Bronchial epithelial cell (primary cell): Measurements from ENCODE around the gene ITGA5. TPM values are rescaled to one million over a fixed set of nuclear protein-coding genes. Genes with fewer than 3 reads are reported as not detected.

ENCODE experiments used
- DNase-seq: peaks from one replicate; pipeline ENCODE4 v3.0.0-alpha.2; 2010; ENCODE audit warnings: low read depth
- FAIRE-seq: peaks from 2 replicates; lab custom pipeline; 2011; peaks lifted over from hg19 to GRCh38; lab: Jason Lieb, UNC
- H3K27me3 ChIP-seq: 2 replicates; pipeline ENCODE4 v1.5.1; 2011; ENCODE audit warnings: low read length; ENCODE audit not compliant: control insufficient read depth, insufficient read depth
- H3K36me3 ChIP-seq: 2 replicates; pipeline ENCODE4 v1.5.1; 2011; ENCODE audit warnings: low read length; ENCODE audit not compliant: control insufficient read depth, insufficient read depth
- H3K4me3 ChIP-seq: 2 replicates; pipeline ENCODE4 v1.5.1; 2011; ENCODE audit warnings: mild to moderate bottlenecking, low read depth, low read length, control low read depth
- total RNA-seq: library from RNA; depleted of rRNA; stranded (reverse); fragments of >200 nt; gene quantifications from 2 replicates; pipeline ENCODE4 v1.2.1, GENCODE V29; 2014
- TF ChIP-seq, protein P1 (sequence below): IDR thresholded peaks from 2 replicates; pipeline ENCODE4 v1.5.1; 2011; ENCODE audit warnings: mild to moderate bottlenecking, moderate library complexity, low read length, control low read depth, inconsistent platforms; ENCODE audit not compliant: insufficient read depth, severe bottlenecking

The ITGA5 gene
- total RNA-seq, 1 donor from 2014 or later, result 98.5 TPM

DNA sequence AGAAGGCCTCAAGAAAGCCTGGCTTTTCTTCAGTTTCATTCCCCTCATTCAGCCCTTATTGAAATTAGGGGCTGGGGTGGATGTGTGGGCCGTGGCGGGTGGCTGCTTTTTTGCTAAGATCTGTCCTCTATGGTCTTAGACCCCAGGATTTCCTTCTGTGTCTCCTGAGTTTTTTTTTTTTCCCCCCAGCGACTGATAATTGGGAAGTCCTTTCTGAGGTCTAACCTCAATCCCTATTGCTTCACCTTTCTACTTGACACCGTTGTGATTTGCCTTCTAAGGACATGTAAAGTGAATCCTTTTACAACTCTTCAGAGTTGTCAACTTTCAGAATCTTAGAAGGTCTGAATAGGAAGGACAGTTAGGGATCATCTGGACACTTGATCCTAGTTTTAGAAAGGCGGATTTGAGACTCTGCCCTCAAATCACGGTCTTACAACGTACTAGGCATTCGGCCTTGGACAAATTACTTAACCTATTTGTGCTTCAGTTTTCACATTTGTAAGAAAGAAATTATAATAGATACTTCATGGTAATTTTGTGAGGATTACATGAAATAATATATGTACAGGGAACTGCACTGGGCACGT is 59.2 kb downstream of the ITGA5 start:
- H3K4me3 ChIP-seq, result peak overlapping the region; percentile 63
- TF ChIP-seq, protein P1, sequence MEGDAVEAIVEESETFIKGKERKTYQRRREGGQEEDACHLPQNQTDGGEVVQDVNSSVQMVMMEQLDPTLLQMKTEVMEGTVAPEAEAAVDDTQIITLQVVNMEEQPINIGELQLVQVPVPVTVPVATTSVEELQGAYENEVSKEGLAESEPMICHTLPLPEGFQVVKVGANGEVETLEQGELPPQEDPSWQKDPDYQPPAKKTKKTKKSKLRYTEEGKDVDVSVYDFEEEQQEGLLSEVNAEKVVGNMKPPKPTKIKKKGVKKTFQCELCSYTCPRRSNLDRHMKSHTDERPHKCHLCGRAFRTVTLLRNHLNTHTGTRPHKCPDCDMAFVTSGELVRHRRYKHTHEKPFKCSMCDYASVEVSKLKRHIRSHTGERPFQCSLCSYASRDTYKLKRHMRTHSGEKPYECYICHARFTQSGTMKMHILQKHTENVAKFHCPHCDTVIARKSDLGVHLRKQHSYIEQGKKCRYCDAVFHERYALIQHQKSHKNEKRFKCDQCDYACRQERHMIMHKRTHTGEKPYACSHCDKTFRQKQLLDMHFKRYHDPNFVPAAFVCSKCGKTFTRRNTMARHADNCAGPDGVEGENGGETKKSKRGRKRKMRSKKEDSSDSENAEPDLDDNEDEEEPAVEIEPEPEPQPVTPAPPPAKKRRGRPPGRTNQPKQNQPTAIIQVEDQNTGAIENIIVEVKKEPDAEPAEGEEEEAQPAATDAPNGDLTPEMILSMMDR, result no peak

DNA sequence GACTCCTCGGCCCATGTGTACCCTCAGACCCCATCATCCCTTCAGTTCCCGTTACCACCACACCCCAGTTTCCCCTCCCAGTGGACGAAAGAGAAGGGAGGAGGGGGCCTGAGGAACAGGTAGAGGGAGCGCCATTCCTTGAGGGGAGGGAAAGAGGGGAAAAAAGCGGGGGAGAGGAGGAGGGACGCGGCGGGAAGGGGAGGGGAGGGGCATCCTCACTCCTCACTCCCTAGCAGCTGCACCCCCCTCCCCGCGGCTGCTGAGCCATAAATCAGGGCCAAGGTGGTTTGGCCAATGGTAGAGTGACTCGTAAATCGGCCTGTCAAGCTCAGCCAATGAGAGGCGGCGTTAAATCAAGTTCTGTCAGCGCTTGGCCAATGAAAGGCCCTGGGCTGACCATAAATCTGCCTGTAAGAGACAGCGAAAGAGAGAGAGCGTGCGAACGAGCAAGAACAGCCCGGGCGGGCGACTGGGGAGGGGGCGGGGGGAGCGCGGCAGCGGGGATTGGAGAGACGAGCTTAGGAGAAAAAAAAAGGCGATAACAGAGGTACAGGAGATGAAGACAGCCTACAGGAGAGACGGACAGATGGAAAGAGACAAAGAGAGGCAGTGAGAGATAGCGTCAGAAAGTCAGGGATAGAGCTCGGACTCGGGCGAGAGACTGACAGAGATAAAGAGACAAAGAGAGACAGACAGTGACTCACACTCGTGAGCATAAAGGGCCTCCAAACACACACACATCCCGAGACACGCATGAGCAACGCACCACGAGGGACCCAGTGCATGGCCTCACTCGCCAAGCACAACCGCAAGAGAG is 59.9 kb downstream of the ITGA5 start:
- Histone ChIP-seq H3K27me3 (no peaks in the 10 kb centered on the region), H3K36me3 (no peaks in the 10 kb centered on the region), H3K4me3 (peak overlapping the region; percentile 63)
- DNase-seq (peak; percentile 98), FAIRE-seq (no peak)
- TF ChIP-seq, protein P1, result no peak

More for the DNA sequence above, 59.2 kb downstream of the ITGA5 start:
- H3K27me3 ChIP-seq, result no peaks in the 10 kb centered on the region
- no peak for DNase-seq
- FAIRE-seq, result no peak
- H3K36me3 ChIP-seq, result no peaks in the 10 kb centered on the region

DNA sequence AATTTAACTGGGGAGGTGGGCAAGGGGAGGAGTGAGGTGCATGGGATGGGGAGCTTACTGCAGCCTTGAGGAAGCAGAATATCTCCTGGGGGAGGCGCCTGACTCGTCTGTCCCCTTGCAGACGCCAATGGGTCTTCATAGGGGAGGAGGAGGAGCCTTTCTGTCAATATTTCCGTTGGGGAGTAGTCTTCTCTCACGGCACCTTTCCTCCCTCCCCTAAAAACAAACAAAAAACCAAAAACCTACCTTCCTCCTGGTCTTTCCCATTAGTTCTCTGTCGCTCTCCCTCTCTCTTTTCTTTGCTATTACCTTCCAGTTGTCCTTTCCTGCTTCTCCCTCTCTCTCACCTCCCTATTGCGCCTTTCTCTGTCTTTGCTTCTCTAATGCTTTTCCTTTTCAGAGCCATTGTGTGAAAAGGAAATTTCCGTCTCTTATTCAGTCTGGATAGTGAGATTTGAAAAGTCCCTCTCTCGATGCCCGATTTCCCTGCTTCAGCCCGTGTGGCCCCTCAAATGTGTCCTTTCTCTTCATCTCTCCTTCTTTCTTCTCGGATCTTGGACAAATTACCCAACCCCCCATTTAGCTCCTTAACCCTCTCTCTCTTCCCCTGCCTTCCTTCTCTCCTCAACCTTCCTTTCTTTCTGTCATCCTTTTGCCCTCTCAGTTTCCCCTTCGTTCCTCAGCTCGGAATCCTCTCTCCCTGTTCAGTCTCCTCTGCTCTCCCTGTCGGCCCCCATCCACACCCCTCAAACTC is 60.7 kb downstream of the ITGA5 start:
- peak; percentile 29 for DNase-seq
- Histone ChIP-seq H3K36me3 (no peaks in the 10 kb centered on the region), H3K4me3 (peak overlapping the region; percentile 63), H3K27me3 (no peaks in the 10 kb centered on the region)
- TF ChIP-seq, protein P1, result no peak
- no peak for FAIRE-seq

DNA sequence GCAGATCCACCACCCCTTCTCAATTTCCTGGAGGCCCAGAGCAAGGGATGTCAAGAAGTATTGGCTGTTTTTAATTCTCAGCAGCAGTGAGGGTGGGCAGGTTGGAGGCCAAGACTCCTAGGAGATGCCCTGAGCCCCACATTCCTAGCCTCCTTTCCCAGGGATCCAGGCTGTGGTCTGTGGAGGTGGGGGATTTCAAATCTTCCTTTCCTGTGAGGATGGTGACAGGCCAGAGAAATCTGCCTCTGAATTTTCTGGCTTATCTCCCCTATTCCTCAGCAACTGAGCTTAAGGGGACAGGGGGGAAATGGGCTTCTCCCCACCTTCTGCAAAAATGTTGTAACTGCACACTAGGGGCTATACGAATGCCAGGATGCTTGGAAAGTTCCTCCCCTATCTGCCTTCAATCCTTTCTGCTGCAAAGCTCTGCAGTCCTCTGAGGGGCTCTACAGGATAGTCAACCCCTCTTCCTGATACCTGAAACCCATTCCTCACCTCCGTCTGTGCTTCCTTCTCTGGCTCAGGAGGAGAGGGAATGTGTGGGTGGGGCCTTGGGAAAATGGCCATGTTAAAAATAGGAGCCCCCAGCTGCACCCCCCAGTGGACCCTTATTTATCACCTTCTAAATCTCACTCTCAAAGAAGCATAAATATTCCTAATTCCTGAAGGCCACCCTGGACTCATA is 61.4 kb downstream of the ITGA5 start:
- no peaks in the 10 kb centered on the region for H3K36me3 ChIP-seq
- H3K27me3 ChIP-seq, result no peaks in the 10 kb centered on the region
- no peak overlapping the region for H3K4me3 ChIP-seq
- TF ChIP-seq, protein P1, result no peak
- DNase-seq, result no peak
- no peak for FAIRE-seq

DNA sequence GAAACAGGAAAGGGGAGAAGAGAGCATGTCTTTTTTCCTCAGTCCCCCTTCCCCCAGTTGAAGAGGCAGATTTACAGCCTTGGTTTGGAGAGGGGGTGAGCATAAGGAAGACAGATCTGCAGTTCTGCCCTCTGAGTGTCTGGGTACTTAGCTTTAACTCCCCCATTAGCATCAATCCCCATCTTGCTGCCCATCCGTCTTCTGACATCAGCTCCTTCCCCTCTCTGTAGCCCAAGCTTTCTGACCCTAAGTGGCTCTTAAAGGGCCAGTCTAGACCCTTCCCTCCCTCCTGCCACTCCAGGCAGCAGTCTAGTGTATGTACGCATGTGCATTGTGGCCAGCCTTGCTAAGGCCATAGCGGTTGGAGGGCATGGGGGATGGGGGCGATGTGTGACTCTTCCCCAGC is 62.1 kb downstream of the ITGA5 start:
- Histone ChIP-seq H3K36me3 (no peaks in the 10 kb centered on the region), H3K27me3 (no peaks in the 10 kb centered on the region), H3K4me3 (no peak overlapping the region)
- TF ChIP-seq, protein P1, result no peak
- DNase-seq (no peak), FAIRE-seq (no peak)
